Lung (tissue), 12 donors: ENCODE measurements around the gene FADS6. TPM values are rescaled to one million over a fixed set of nuclear protein-coding genes. Genes with fewer than 3 reads are reported as not detected.

Experiments
- ATAC-seq: fragments of 200-7000 bp; cut with Tn5 transposase; one replicate; pipeline ENCODE4 v1.9.1; 2020; ENCODE audit warnings: moderate number of reproducible peaks; ENCODE audit not compliant: insufficient read depth, low FRiP score
- DNase-seq, 3 donors: peaks; one replicate each; pipeline ENCODE4 v3.0.0-alpha.2; 2013 to 2017
- H3K27ac ChIP-seq, 2 donors: one replicate each; pipeline ENCODE4 v1.5.1; 2013; ENCODE audit warnings: mild to moderate bottlenecking in 2 of 2, moderate library complexity in 2 of 2, control low read depth in 1 of 2, inconsistent platforms in 1 of 2, low read depth in 1 of 2, low read length in 1 of 2
- H3K27me3 ChIP-seq, 3 donors: one replicate each; pipeline ENCODE4 v1.5.1; 2013; ENCODE audit warnings: low read length in 2 of 3; ENCODE audit not compliant: control insufficient read depth in 3 of 3, insufficient read depth in 3 of 3
- H3K36me3 ChIP-seq, 4 donors: one replicate each; pipeline ENCODE4 v1.5.1; 2013; ENCODE audit warnings: low read length in 4 of 4, mild to moderate bottlenecking in 1 of 4, moderate library complexity in 1 of 4; ENCODE audit not compliant: control insufficient read depth in 4 of 4, insufficient read depth in 4 of 4
- H3K4me1 ChIP-seq, 5 donors: one replicate each; pipeline ENCODE4 v1.5.1; 2013; ENCODE audit warnings: low read length in 5 of 5, mild to moderate bottlenecking in 2 of 5, moderate library complexity in 1 of 5; ENCODE audit not compliant: control insufficient read depth in 5 of 5, insufficient read depth in 5 of 5
- H3K4me3 ChIP-seq: one replicate; pipeline ENCODE4 v1.5.1; 2013; ENCODE audit warnings: mild to moderate bottlenecking, control low read depth, moderate library complexity
- H3K9ac ChIP-seq, 2 donors: one replicate each; pipeline ENCODE4 v1.5.1; 2013; ENCODE audit warnings: low read length in 2 of 2, control low read depth in 1 of 2; ENCODE audit not compliant: insufficient read depth in 1 of 2
- H3K9me3 ChIP-seq, 4 donors: one replicate each; pipeline ENCODE4 v1.5.1; 2013; ENCODE audit warnings: low read length in 3 of 4, mild to moderate bottlenecking in 1 of 4, moderate library complexity in 1 of 4; ENCODE audit not compliant: control insufficient read depth in 4 of 4, insufficient read depth in 3 of 4
- CTCF ChIP-seq: IDR thresholded peaks from 2 replicates; pipeline ENCODE4 v1.5.1; 2012; ENCODE audit warnings: mild to moderate bottlenecking; ENCODE audit errors: control extremely low read depth, extremely low read depth
- WGBS, 2 donors: extraction: QIAGEN DNeasy Blood & Tissue Kit; methylation state at CpG; one replicate each; pipeline ENCODE4 v1.1.7; 2013; 5-methylcytosine and 5-hydroxymethylcytosine counted together
- polyA plus RNA-seq, 2 donors: library from polyadenylated mRNA; stranded (reverse); fragments of 200-250 nt; gene quantifications; one replicate each; pipeline ENCODE4 v1.2.1, GENCODE V29; 2013
- total RNA-seq, 2 donors: library from RNA; depleted of rRNA in 1 of 2; stranded (reverse); fragments of >200 nt in 1 of 2; gene quantifications; one replicate each; pipeline ENCODE4 v1.2.1, GENCODE V29; 2014 to 2021
- donor health status: control.
- donor health status: control.
- donor health status: Bipolar disorder and iron deficiency.
- donor health status: healthy.
- donor health status: DM: yes; HTN: yes; CAD: no.

Gene FADS6
- total and polyA plus RNA-seq, 4 donors = not detected

GRCh38 chr17:74919440-74920305, 26.2 kb upstream of the FADS6 start:
- peaks cover 0 to 16% (median 3%) of the 10 kb centered on the region in 5 donors for H3K4me1 ChIP-seq
- H3K9ac ChIP-seq = no peak overlapping the region
- H3K9me3 ChIP-seq = no peaks in the 10 kb centered on the region
- no peak overlapping the region for H3K4me3 ChIP-seq
- DNase-seq (no peak), ATAC-seq (no peak)
- H3K27me3 ChIP-seq = peaks cover 4 to 30% (median 29%) of the 10 kb centered on the region in 3 donors
- no peaks in the 10 kb centered on the region for H3K36me3 ChIP-seq
- H3K27ac ChIP-seq = no peak overlapping the region
- 58 to 65% methylated on average over 61 to 67 of the region's 67 CpGs for WGBS, 2 donors
- no peak for TF ChIP-seq CTCF

- Histone ChIP-seq H3K27ac (no peak overlapping the region), H3K4me1 (peaks cover 0 to 14% (median 3%) of the 10 kb centered on the region in 5 donors), H3K9ac (no peak overlapping the region), H3K36me3 (no peaks in the 10 kb centered on the region), H3K9me3 (no peaks in the 10 kb centered on the region), H3K27me3 (peaks cover 4 to 22% (median 21%) of the 10 kb centered on the region in 3 donors), H3K4me3 (no peak overlapping the region)
- 86 to 93% methylated on average over 5 of the region's 5 CpGs for WGBS, 2 donors
- ATAC-seq = no peak
- DNase-seq = no peak
- no peak for TF ChIP-seq CTCF
These were observed 25.5 kb upstream of the FADS6 start for GRCh38 chr17:74918906-74919305.

- Histone ChIP-seq H3K27ac (no peak overlapping the region), H3K4me3 (no peak overlapping the region), H3K9ac (no peak overlapping the region), H3K4me1 (peaks cover 0 to 9% (median 0%) of the 10 kb centered on the region in 5 donors), H3K9me3 (no peaks in the 10 kb centered on the region), H3K36me3 (no peaks in the 10 kb centered on the region), H3K27me3 (peaks cover 4 to 14% (median 13%) of the 10 kb centered on the region in 3 donors)
- no peak for ATAC-seq
- TF ChIP-seq CTCF = no peak
- 40 to 54% methylated on average over 10 of the region's 10 CpGs for WGBS, 2 donors
- DNase-seq = no peak
These were observed 24.0 kb upstream of the FADS6 start for GRCh38 chr17:74917430-74917829.
